Prostate gland (tissue), 2 donors: Measurements from ENCODE around the gene TMEM165. TPM values are rescaled to one million over a fixed set of nuclear protein-coding genes. Genes with fewer than 3 reads are reported as not detected.
A peak's percentile ranks its signal among the peaks of the same experiment; 100 is the strongest.

Source experiments
- DNase-seq: peaks from one replicate; pipeline ENCODE4 v3.0.0-alpha.2; 2019; ENCODE audit warnings: low spot score
- H3K27ac ChIP-seq, 2 donors: fragments of 200-600 bp; sonication (generic); 2 replicates each; pipeline ENCODE4 v1.5.1; 2017 to 2019
- H3K27me3 ChIP-seq: fragments of 200-600 bp; sonication (generic); replicated peaks from 2 replicates; pipeline ENCODE4 v1.5.1; 2019; ENCODE audit not compliant: insufficient read depth
- H3K36me3 ChIP-seq, 2 donors: fragments of 200-600 bp; sonication (generic); 1 replicate in 1 of 2; 2 replicates in 1 of 2; pipeline versions ENCODE4 v1.5.1 to v1.8.1; 2017 to 2019
- H3K4me1 ChIP-seq: fragments of 200-600 bp; sonication (generic); replicated peaks from 2 replicates; pipeline ENCODE4 v1.5.1; 2019
- H3K4me3 ChIP-seq, 2 donors: fragments of 200-600 bp; sonication (generic); 2 replicates each; pipeline ENCODE4 v1.5.1; 2017 to 2019
- H3K9me3 ChIP-seq: fragments of 200-600 bp; sonication (generic); 2 replicates; pipeline ENCODE4 v1.5.1; 2017
- CTCF ChIP-seq, 4 experiments: fragments of 200-600 bp in 2 of 4; fragments of 450-650 bp in 2 of 4; sonication (generic) in 2 of 4; IDR thresholded peaks; 1 replicate in 3 of 4; 2 replicates in 1 of 4; pipeline ENCODE4 v1.5.1; 2016 to 2019; ENCODE audit warnings: antibody characterized with exemption in 4 of 4, mild to moderate bottlenecking in 2 of 4, moderate library complexity in 2 of 4
- POLR2A ChIP-seq: fragments of 450-650 bp; IDR thresholded peaks from one replicate; pipeline ENCODE4 v1.6.1; 2016; ENCODE audit warnings: antibody characterized with exemption, mild to moderate bottlenecking
- POLR2AphosphoS5 ChIP-seq: sonication (generic); formaldehyde crosslinking; IDR thresholded peaks from one replicate; pipeline ENCODE4 v1.6.1; 2017; ENCODE audit warnings: antibody characterized with exemption
- WGBS: methylation state at CpG from one replicate; pipeline ENCODE4 v1.1.5; 2018; 5-methylcytosine and 5-hydroxymethylcytosine counted together
- intact Hi-C: fragments of 100-400 bp; cut with DNase I; formaldehyde crosslinking; loops from one replicate; pipeline ENCODE4 v1.14.2; 2022
- total RNA-seq, 2 donors: library from RNA; depleted of rRNA; stranded (reverse); fragments of >200 nt; gene quantifications; one replicate each; pipeline ENCODE4 v1.1.0, GENCODE V29; 2016

The TMEM165 gene
- total RNA-seq, 2 donors from 2014 or later = 117 to 183 TPM

GRCh38 chr4:55378617-55379467 is 16.9 kb upstream of the TMEM165 start:
- H3K4me1 ChIP-seq = no peaks in the 10 kb centered on the region
- 44% methylated on average over 13 of the region's 13 CpGs for WGBS
- no peak overlapping the region for H3K27ac ChIP-seq
- DNase-seq = peak; percentile 81
- H3K9me3 ChIP-seq = no peaks in the 10 kb centered on the region
- TF ChIP-seq CTCF (IDR thresholded peaks at IDR 0.05) = no peak
- TF ChIP-seq POLR2AphosphoS5 = peak; percentile 48
- no peak for TF ChIP-seq POLR2A
- no peak overlapping the region for H3K4me3 ChIP-seq
- no peaks in the 10 kb centered on the region for H3K36me3 ChIP-seq
- no peaks in the 10 kb centered on the region for H3K27me3 ChIP-seq
- intact Hi-C loops = no loop called here

- 95% methylated on average over 2 of the region's 2 CpGs for WGBS
- no peaks in the 10 kb centered on the region for H3K4me1 ChIP-seq
- TF ChIP-seq CTCF (IDR thresholded peaks at IDR 0.05) (no peak), POLR2A (no peak), POLR2AphosphoS5 (no peak)
- no peak overlapping the region for H3K4me3 ChIP-seq
- H3K27me3 ChIP-seq = no peaks in the 10 kb centered on the region
- DNase-seq = no peak
- intact Hi-C loops = no loop called here
- H3K36me3 ChIP-seq = no peaks in the 10 kb centered on the region
- no peaks in the 10 kb centered on the region for H3K9me3 ChIP-seq
- H3K27ac ChIP-seq = no peak overlapping the region
Measured at GRCh38 chr4:55380576-55380975, 15.2 kb upstream of the TMEM165 start.

- 89% methylated on average over 7 of the region's 7 CpGs for WGBS
- no peaks in the 10 kb centered on the region for H3K27me3 ChIP-seq
- H3K9me3 ChIP-seq = no peaks in the 10 kb centered on the region
- H3K4me3 ChIP-seq = no peak overlapping the region
- H3K27ac ChIP-seq = no peak overlapping the region
- H3K4me1 ChIP-seq = no peaks in the 10 kb centered on the region
- DNase-seq = no peak
- intact Hi-C loops = no loop called here
- no peaks in the 10 kb centered on the region for H3K36me3 ChIP-seq
- TF ChIP-seq POLR2AphosphoS5 (no peak), CTCF (IDR thresholded peaks at IDR 0.05) (no peak), POLR2A (no peak)
Measured at GRCh38 chr4:55381502-55381901, 14.3 kb upstream of the TMEM165 start.

- intact Hi-C loops = no loop called here
- H3K9me3 ChIP-seq = no peaks in the 10 kb centered on the region
- no peaks in the 10 kb centered on the region for H3K27me3 ChIP-seq
- no peak overlapping the region for H3K4me3 ChIP-seq
- 89% methylated on average over 3 of the region's 3 CpGs for WGBS
- DNase-seq = no peak
- H3K27ac ChIP-seq = no peak overlapping the region
- TF ChIP-seq POLR2AphosphoS5 (no peak), POLR2A (no peak), CTCF (IDR thresholded peaks at IDR 0.05) (no peak)
- H3K36me3 ChIP-seq = no peaks in the 10 kb centered on the region
- H3K4me1 ChIP-seq = no peaks in the 10 kb centered on the region
Measured at GRCh38 chr4:55382488-55383003, 13.2 kb upstream of the TMEM165 start.

- no peaks in the 10 kb centered on the region for H3K9me3 ChIP-seq
- no peak overlapping the region for H3K27ac ChIP-seq
- H3K4me3 ChIP-seq = no peak overlapping the region
- 68% methylated on average over 3 of the region's 3 CpGs for WGBS
- intact Hi-C loops = no loop called here
- no peak for TF ChIP-seq POLR2A
- no peak for TF ChIP-seq POLR2AphosphoS5
- TF ChIP-seq CTCF (IDR thresholded peaks at IDR 0.05) = no peak
- no peaks in the 10 kb centered on the region for H3K4me1 ChIP-seq
- H3K36me3 ChIP-seq = no peaks in the 10 kb centered on the region
- DNase-seq = no peak
- no peaks in the 10 kb centered on the region for H3K27me3 ChIP-seq
Measured at GRCh38 chr4:55385201-55385649, 10.5 kb upstream of the TMEM165 start.
